Activated CD4-positive, alpha-beta T cell treated with anti-CD3 and anti-CD28 coated beads, Interleukin-2, amount 50 U/mL, for 16 hours (primary cell): ENCODE measurements around the gene TCAF1.
"Not testable (repeated sequence)": the region's sequence is repeated elsewhere in the genome, so short reads cannot be mapped to it uniquely, and the experiment has no call there.

Experiments
- DNase-seq: peaks from one replicate; pipeline ENCODE4 v3.0.0-alpha.2; 2020

The TCAF1 gene

DNA sequence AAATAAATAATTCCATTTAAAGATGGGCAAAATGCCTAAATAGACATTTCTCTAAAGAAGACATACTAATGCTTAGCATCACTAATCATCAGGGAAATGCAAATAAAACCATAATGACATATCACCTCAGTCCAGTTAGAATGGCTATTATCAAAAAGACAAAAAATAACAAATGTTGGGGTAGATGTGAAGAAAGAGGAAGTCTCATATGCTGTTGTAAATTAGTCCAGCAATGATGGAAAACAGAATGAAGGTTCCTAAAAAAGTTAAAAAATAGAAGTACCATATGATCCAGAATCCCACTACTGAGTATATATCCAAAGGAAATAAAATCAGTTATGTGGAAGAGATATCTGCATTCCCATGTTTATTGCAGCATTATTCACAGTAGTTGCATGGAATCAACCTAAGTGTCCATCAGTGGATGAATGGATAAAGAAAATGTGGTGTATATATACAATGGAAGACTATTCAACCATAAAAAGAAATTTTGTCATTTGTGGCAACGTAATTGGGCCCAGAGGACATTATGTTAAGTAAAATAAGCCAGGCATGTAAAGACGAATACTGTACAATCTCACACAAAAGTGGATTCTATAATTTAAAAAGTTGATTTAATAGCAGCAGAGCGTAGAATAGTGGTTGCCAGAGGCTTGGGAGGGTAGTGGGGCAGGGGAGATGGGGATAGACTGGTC is 52.0 kb downstream of the TCAF1 start:
- DNase-seq = no peak

DNA sequence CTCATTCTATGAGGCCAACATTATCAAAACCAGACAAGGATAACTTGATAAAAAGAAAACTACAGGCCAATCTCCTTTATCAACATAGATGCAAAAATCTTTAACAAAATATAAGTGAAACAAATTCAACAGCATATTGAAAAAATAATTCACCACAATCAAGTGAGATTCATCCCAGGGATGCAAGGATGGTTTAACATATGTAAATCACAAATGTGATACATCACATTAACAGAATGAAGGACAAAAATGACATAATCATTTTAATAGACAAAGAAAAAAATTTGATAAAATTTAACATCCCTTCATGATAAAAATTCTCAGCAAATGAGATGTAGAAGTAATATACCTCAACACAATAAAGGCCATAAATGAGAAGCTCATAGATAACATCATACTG is 53.8 kb downstream of the TCAF1 start:
- no peak for DNase-seq

DNA sequence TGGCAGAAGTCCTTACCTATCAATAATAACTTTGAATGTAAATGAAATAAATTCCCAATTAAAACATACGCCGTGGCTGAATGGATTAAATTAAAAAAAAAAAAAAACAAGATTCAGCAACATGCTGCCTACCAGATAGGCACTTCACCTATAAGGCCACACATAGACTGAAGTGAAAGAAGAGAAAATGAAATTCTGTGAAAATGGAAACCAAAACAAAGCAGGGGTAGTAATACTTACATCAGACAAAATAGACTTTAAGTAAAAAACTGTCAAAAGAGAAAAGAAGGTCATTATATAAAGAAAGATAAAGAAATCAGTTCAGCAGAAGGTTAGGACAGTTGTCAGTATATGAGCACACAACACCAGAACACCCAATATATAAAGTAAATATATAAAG is 55.3 kb downstream of the TCAF1 start:
- no peak for DNase-seq

DNA sequence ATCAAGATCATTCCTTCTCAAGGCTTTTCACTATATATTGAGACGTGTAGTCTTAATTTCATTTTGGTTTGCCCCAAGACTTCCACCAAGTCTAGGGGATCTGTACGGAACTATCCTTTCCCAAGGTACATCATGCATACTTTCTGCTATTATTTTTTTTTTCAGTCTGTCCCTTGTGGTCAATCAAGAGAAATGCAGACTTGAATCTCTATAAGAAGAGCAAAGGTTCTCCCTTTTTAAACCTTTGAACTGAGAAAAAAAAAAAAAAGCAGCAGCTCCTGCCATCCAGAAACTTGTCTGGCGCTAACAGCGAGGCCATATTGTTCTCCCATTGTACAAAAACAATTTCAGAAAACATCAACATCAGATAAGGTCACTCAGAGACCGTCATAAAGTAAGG is 60.3 kb downstream of the TCAF1 start:
- not testable (repeated sequence) for DNase-seq

DNA sequence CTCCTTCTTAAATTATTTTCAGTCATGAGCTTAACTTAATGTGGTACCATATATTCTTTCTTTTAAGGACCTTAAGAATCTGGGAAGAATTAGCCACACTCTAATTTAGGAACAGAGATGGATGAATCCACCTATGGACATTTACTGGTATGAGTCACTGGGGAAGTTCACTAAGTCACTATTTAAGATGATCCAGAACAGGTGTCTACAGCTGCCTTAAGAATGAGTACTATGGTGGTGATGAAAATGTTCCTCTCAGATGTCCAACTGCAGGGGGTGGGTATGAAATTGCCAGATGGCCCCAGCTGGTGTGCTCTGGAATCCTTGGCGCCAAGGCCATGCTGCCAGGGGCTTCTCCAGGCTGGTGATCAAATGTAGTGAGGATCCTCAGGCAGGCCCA is 61.9 kb downstream of the TCAF1 start:
- DNase-seq = not testable (repeated sequence)

DNA sequence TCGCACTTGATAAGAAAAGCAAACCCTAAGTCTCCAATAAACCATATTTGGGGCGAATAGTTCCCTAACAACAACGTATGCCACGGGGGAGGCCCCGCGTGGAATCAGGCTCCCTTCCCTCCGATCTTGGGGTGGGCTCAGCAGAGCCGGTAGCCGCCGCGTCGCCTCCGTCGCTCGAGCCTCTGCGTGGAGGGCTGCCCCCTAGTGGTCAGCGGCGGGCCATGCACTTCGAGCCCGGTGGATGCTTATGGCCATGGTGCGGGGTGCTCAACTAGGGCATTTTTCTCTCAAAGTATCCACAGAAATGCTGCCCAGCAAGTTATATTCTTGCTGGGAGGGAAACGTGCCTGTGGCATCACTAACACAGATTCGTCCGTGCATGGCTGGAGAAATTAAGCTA is 64.8 kb downstream of the TCAF1 start:
- peak; percentile 94 for DNase-seq

DNA sequence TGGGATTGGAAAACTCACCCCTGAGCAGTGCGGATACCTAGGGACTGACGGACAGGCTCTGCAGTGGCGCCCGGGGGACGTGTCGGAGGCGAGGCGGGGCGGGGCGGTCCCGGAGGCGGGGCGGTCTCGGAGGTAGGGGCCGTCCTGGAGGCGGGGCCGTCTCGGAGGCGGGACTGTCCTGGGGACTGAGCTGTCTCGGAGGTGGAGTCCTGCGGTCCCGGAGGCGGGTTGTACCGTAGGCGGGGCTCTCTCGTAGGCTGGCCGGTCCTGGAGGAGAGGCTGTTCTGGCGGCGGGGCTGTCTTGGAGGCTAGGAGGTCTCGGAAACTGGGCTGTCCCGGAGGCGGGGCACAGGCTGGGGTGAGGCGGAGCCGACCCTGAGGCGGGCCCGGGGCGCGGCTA is 65.4 kb downstream of the TCAF1 start:
- peak; percentile 96 for DNase-seq

DNA sequence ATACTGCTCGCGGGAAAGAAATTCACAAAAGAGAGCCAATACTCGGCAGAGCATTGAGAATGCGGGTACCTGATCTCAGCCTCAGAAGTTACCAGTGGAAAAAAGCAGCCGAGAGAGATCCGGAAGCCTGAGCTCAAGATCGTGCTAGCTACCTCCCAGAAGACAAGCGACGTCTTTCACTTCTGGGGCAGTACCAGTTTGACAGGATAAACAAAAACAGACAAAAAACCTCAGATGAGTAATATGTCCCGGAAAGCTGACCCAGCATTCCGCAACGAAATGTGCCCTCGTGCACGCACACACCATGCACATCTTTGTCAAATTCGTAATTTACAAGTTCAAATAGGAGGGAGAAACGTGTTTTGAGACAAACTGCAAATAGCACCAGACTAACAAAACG is 65.9 kb downstream of the TCAF1 start:
- DNase-seq = not testable (repeated sequence)

DNA sequence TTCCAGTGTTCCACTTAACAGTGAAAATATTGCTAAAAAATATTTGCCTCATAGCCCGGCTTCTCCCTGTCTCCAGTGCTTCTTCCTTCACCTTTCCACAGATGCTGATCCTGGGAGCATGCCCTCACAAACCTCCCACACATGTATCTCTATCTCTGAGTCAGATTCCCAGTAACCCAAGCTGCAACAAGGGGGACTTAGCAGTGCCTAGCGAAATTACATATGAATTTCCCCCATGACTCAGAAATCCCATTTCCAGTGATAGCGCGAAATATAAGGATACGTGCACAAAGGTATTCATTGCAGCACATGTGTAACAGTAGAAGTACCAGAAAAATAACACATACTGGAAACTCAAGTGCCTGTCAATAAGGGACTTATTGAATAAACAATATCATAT is 75.4 kb downstream of the TCAF1 start:
- DNase-seq = not testable (repeated sequence)

DNA sequence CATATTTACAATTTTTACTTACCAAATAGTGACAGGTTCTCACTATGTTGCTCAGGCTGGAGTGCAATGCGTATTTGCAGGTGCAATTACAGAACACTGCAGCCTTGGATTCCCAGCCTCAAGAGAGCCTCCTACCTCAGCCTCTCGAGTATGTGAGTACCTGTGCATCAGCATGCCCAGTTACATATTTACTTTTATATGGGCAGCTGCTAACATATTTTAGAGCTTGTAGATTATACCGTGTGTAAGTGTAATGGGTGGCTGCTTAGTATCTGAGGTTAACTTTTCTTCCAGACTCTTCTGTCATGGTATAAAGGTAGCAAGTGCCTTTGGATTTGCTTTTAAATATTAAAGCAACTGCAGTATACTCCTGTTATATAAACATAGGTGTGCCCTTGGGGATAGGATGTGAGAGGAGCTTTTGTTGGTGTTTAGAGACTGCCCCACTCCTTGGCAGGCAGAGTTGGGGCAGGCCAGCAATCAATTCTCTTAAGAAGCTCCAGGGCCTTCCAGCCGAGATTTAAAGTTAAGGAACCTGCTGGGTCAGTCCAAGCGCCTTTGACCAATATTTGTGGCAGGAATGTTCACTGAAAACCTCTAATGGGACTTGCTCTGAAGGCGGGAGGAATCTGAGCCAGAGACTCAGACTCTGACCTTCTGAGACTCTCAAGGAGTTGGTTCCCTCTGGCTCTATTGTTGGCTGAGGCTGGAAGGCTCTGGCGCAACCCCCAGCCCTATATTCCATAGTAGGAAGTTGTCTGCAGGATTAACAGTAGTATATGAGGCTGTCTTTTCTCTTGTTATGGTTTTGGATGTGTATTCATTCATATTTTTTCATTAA is 77.5 kb downstream of the TCAF1 start:
- not testable (repeated sequence) for DNase-seq

DNA sequence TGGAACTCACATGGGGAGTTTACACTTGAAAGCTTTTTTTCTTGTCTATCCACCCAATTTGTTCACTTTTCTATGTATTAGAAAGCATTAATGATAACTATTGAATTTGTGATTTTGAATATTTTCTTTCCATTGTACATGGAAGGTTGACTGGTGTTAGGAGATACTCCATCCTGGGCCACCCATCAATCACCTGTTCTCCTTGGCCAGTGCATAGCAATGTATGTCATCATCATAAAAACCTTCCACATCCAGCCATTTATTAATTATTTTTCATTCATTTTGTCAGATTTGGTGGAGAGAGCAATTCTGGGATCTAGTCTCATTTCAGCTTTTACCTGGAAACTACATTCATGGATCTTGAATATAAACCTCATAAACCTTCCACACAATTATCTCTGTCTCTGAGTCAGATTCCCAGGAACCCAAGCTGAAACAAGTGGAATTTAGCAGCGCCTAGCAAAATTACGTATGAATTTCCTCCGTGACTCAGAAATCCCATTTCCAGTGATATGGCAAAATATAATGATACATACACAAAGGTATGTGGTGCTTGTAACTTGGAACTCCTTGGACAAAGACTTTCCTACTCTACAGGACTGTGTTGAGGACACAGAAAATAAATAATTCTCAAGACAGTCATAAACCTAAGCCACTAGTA is 78.2 kb downstream of the TCAF1 start:
- not testable (repeated sequence) for DNase-seq

DNA sequence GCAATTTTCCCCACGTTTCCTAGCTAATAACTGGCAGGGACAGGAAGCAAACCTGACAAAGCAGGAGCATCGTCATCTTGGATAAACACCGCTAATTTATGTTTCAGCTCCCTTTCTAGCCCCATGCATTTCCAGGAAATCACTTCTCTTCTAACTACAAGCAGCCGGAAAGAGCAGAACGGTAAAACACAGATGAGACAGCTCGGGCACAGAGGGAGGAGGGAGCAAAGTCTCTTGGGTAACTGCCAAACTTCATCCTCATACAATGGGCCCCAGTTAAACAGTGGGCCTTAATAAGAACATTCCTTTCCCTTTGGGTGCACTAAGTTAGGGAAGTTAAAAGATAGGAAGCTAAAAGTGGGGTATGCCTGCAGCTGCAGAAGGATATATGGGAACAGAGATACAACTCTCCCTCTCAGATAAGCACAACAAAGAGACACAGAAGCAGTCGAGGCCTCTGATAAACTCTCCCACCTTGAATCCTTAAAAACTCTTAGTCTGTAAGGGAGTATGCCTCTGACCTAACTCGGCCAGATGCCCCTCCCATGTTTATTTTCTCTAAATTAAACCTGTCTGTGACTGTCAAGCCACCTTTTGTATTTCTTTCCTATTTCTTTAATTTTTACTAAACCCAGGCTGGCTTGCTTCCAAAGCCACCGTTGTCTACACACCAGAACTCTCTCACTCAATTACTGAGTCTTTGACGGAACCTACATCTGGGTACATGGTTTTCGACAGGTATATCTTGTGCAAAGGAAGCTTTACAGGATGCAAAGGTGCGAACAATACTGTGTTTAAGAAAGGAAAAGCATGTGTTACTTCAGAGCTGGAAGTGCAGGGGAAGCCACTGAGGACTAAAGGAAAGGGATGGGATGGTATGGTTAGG is 80.3 kb downstream of the TCAF1 start:
- DNase-seq = not testable (repeated sequence)

DNA sequence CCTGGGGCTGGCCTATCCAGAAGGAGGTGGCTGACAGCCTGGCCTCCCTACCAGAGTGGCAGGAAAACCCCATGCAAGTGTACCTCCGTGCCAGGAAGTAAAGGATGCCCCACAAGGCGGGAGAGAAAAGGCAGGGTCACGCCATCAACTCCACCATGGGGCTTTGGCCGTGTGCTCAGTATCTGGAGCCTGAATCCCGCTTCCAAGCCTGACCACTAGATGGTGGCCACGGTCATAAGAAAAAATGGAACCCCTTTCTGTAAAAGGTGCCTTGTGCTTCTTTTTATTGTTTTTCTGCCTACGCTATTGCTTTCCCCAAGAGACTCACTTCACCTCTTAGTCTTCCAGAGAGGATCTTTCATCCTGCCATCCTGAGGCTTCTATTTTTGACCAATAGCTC is 84.1 kb downstream of the TCAF1 start:
- DNase-seq = not testable (repeated sequence)

DNA sequence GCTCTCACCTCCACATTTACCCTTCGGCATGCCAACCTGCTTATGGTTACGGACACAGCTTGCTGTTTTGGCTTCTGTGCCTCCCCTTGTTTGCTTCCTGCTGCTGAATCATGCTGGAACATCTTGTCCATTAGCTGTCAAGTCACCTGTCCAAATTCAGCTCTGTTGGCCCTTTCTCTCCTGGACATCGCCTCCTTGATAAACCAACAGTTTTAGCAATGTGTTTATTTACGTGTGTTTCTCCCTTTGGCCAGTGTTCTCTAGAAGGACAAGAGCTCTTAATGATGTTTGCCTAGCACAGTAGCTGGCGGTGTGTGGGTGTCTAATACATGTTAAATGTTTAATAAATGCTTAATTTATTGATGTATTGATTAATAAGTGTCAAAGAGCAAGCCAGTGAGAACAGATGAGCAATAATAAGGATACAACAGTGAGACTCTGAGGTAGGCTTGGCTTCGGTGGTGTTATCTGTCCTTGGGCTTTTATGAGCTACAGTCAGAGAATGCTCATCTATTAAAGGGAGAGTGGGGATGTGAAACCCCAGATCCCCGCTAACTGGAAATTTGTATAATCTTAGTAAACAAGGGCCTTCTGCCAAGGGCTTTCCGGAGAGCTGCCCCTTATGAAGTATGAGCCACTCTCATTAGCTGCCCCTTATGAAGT is 85.4 kb downstream of the TCAF1 start:
- not testable (repeated sequence) for DNase-seq

DNA sequence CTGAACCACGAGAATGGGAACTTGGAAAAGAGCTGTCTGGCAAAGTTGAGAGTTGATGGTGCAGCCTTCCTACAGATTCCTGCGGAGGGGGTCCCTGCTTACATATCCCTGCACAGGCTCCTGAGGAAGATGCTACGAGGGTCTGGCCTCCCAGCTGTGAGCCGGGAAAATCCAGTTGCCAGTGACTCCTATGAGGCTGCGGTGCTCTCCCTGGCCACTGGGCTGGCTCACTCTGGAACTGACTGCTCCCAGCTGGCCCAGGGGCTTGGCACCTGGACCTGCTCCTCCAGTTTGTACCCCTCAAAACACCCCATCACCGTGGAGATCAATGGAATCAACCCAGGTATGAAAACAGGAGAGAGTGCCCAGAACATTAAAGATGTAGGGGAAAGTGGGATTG is 91.3 kb downstream of the TCAF1 start:
- DNase-seq = not testable (repeated sequence)

DNA sequence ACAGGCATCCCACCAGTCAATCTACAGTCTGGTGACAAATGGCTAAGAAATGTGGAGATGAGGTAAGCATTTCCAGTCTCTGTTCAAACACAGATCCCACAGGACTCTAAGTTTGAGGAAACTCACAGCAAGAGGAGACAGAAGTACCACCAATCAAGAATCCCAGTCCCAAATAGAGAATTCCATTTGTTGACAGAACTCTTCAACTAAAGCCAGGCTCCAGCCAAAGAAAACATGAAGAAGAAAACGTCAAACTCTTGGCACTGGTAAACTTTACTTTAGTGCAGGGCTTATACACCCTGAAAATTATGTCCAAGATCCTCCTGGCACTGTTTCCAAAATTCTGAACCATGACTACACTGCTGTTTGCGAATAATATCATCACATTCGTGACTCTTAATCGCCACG is 95.3 kb downstream of the TCAF1 start:
- DNase-seq = not testable (repeated sequence)
